Effector memory CD4-positive, alpha-beta T cell (primary cell): ENCODE data around the gene ABI1.

Experiments
- DNase-seq, 3 donors: peaks; one replicate each; pipeline ENCODE4 v3.0.0-alpha.2; 2020
- H3K27ac ChIP-seq: 2 replicates; pipeline ENCODE4 v1.7.0; 2013; ENCODE audit warnings: mild to moderate bottlenecking, low read length, moderate library complexity; ENCODE audit not compliant: insufficient read depth, poor library complexity, severe bottlenecking
- H3K27me3 ChIP-seq: replicated peaks from 2 replicates; pipeline ENCODE4 v1.7.0; 2013; ENCODE audit warnings: mild to moderate bottlenecking, low read length; ENCODE audit not compliant: insufficient read depth, control insufficient read depth, poor library complexity, severe bottlenecking
- H3K36me3 ChIP-seq: 2 replicates; pipeline ENCODE4 v1.7.0; 2013; ENCODE audit warnings: mild to moderate bottlenecking, low read length, moderate library complexity; ENCODE audit not compliant: control insufficient read depth, insufficient read depth
- H3K4me1 ChIP-seq: 2 replicates; pipeline ENCODE4 v1.7.0; 2013; ENCODE audit warnings: low read length, mild to moderate bottlenecking; ENCODE audit not compliant: control insufficient read depth, insufficient read depth, poor library complexity, severe bottlenecking
- H3K4me3 ChIP-seq: 2 replicates; pipeline ENCODE4 v1.7.0; 2013; ENCODE audit warnings: low read length, low read depth, mild to moderate bottlenecking; ENCODE audit not compliant: insufficient read depth, poor library complexity, severe bottlenecking
- H3K9me3 ChIP-seq: 2 replicates; pipeline ENCODE4 v1.7.0; 2013; ENCODE audit warnings: mild to moderate bottlenecking, low read length, moderate library complexity; ENCODE audit not compliant: control insufficient read depth

Gene ABI1

GRCh38 chr10:26831936-26832335, 28.8 kb downstream of the ABI1 start:
- no peak overlapping the region for H3K4me3 ChIP-seq
- H3K36me3 ChIP-seq, result no peaks in the 10 kb centered on the region
- peaks cover 2% of the 10 kb centered on the region for H3K4me1 ChIP-seq
- no peak for DNase-seq
- H3K27me3 ChIP-seq, result no peaks in the 10 kb centered on the region
- H3K27ac ChIP-seq, result no peak overlapping the region
- no peaks in the 10 kb centered on the region for H3K9me3 ChIP-seq

GRCh38 chr10:26829810-26830515, 30.8 kb downstream of the ABI1 start:
- DNase-seq, result no peak
- no peak overlapping the region for H3K27ac ChIP-seq
- peaks cover 2% of the 10 kb centered on the region for H3K4me1 ChIP-seq

GRCh38 chr10:26824015-26824690, 36.6 kb downstream of the ABI1 start:
- DNase-seq, result no peak
- Histone ChIP-seq H3K9me3 (no peaks in the 10 kb centered on the region), H3K4me3 (no peak overlapping the region), H3K27ac (no peak overlapping the region), H3K27me3 (no peaks in the 10 kb centered on the region), H3K36me3 (peaks cover 4% of the 10 kb centered on the region), H3K4me1 (peaks cover 6% of the 10 kb centered on the region)

More at GRCh38 chr10:26829810-26830515, 30.8 kb downstream of the ABI1 start:
- H3K9me3 ChIP-seq, result no peaks in the 10 kb centered on the region
- H3K36me3 ChIP-seq, result no peaks in the 10 kb centered on the region
- H3K4me3 ChIP-seq, result no peak overlapping the region
- no peaks in the 10 kb centered on the region for H3K27me3 ChIP-seq

DNA sequence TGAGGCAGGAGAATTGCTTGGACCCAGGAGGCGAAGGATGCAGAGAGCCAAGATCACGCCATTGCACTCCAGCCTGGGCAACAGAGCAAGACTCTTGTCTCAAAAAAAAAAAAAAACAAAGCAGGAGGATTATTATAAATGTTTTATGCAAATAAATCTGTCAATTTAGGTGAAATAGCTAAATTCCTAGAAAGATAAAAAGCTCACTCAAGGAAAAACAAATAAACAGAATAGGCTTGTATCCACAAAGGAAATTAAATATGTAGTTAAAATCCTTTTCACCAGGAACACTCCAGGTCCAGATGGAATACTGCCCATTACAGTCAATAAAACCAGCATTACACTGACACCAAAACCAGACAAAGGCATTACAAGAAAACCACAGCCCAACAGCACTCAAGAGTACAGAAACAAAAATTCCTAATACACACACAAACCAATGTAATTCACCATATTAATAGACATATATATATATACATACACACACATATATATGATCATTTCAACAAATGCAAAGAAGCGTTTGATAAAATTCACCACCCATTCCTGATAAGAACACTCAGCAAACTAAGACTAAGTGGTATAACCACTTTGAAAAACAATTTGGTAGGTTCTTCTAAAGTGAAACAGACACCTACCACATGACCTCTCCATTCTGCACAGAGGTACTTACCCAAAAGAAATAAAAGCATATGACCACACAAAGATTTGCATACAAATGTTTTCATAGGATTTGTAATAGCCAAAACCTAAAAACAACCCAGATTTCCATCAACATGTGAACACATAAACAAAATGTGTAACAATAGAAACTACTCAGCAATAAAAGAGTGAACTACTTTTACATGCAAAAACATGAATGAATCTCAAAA, 38.8 kb downstream of the ABI1 start:
- Histone ChIP-seq H3K4me3 (no peak overlapping the region), H3K27ac (no peak overlapping the region), H3K36me3 (peaks cover 4% of the 10 kb centered on the region), H3K9me3 (no peaks in the 10 kb centered on the region), H3K4me1 (peaks cover 6% of the 10 kb centered on the region), H3K27me3 (no peaks in the 10 kb centered on the region)
- DNase-seq, result no peak

GRCh38 chr10:26815500-26815899, 45.3 kb downstream of the ABI1 start:
- no peaks in the 10 kb centered on the region for H3K4me1 ChIP-seq
- H3K9me3 ChIP-seq, result no peaks in the 10 kb centered on the region
- DNase-seq, result no peak
- H3K36me3 ChIP-seq, result no peaks in the 10 kb centered on the region
- no peak overlapping the region for H3K27ac ChIP-seq
- H3K4me3 ChIP-seq, result no peak overlapping the region
- no peaks in the 10 kb centered on the region for H3K27me3 ChIP-seq

GRCh38 chr10:26810435-26811026, 50.2 kb downstream of the ABI1 start:
- Histone ChIP-seq H3K9me3 (no peaks in the 10 kb centered on the region), H3K27me3 (no peaks in the 10 kb centered on the region), H3K4me3 (no peak overlapping the region), H3K36me3 (no peaks in the 10 kb centered on the region), H3K4me1 (peaks cover 7% of the 10 kb centered on the region), H3K27ac (no peak overlapping the region)
- DNase-seq, result no peak

DNA sequence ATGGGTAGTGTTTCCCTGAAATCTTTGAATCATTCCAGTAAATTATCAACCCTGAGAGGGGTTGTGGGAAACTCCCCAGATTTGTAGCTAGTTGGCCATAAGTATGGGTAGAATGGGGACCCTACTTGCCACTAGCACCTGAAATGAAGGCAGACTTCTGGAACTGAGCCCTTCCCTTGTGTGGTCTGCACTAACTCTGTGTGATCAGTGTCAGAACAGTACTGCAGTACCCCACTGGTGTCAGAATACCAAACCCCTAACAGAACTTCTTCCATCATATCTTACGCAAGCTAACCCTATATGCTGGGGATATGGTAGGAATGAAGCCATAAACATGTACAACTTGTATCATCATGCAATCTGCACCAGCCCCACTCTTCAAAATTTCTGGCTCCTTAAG, 50.8 kb downstream of the ABI1 start:
- peaks cover 13% of the 10 kb centered on the region for H3K4me1 ChIP-seq
- no peaks in the 10 kb centered on the region for H3K36me3 ChIP-seq
- H3K27ac ChIP-seq, result no peak overlapping the region
- H3K9me3 ChIP-seq, result no peaks in the 10 kb centered on the region
- no peak overlapping the region for H3K4me3 ChIP-seq
- DNase-seq, result no peak
- no peaks in the 10 kb centered on the region for H3K27me3 ChIP-seq

GRCh38 chr10:26807532-26807931, 53.2 kb downstream of the ABI1 start:
- Histone ChIP-seq H3K9me3 (no peaks in the 10 kb centered on the region), H3K4me1 (peaks cover 16% of the 10 kb centered on the region), H3K27me3 (no peaks in the 10 kb centered on the region), H3K36me3 (no peaks in the 10 kb centered on the region), H3K4me3 (no peak overlapping the region), H3K27ac (no peak overlapping the region)
- no peak for DNase-seq

DNA sequence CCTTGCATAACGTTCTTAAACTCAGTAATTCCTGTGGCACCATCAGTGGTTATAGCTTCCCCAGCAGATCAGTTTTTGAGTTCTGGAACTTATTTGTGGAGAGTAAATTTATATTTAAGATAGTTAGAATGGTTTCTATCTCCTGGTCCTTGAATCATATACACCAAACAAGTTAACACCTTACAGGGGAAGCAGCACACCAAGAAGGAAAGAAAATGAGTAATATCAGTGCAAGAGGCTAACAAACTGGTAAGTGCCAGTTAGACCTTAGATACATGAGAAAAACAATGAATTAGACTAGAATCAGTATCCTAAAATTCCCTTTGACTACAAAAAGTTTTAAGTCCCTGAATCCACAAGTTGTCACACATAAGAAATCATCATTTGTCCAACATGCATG, 54.2 kb downstream of the ABI1 start:
- Histone ChIP-seq H3K9me3 (no peaks in the 10 kb centered on the region), H3K27ac (no peak overlapping the region), H3K36me3 (no peaks in the 10 kb centered on the region), H3K4me3 (no peak overlapping the region), H3K4me1 (peaks cover 19% of the 10 kb centered on the region), H3K27me3 (no peaks in the 10 kb centered on the region)
- no peak for DNase-seq
